ENCODE data around the gene NCKIPSD.
A peak's percentile ranks its signal among the peaks of the same experiment; 100 is the strongest.

Gene NCKIPSD

DNA sequence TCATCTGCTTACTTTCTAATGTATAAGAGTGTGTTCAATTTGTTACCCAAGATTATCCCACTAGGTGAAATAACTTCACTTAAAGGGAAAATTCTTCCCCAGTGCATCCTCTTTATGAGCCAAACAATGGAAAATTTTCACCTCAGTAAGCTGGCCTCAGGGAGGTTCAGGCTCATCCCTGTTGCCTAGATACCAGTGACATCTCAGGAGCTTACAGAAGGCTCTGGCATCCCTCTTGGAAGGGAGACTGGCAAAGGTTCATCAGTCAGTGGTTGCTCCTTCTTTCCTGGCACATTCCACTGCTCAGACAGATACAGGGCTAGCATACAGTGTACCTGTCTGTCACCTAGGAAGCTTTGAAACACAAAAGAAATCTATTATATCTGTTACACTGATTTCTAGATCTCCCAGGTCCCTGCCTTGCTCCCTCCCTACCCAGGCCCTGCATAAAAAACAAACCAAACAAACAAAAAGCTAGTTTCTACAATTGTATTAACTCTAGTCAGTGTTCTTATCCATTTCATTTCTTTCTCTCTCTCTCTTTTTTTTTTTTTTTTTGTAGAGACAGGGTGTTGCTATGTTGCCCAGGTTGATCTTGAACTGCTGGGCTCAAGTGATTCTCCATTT lies 29.6 kb upstream of the NCKIPSD start:
- peak overlapping the region; percentile 26 for H3K27ac ChIP-seq (ENCODE audit: low read length)
- H3K4me1 ChIP-seq (ENCODE audit: control insufficient read depth, low read depth, low read length), result peaks cover 13% of the 10 kb centered on the region
- H3K4me3 ChIP-seq (ENCODE audit: low read length), result peak overlapping the region; percentile 76
- H3K27me3 ChIP-seq (ENCODE audit: control insufficient read depth, insufficient read depth, low read length), result no peaks in the 10 kb centered on the region
- H3K36me3 ChIP-seq (ENCODE audit: control insufficient read depth, low read depth, low read length), result peaks cover 34% of the 10 kb centered on the region
- no peaks in the 10 kb centered on the region for H3K9me3 ChIP-seq (ENCODE audit: control insufficient read depth, low read depth, low read length)
- peak overlapping the region; percentile 100 for H3K9ac ChIP-seq (ENCODE audit: low read length)

DNA sequence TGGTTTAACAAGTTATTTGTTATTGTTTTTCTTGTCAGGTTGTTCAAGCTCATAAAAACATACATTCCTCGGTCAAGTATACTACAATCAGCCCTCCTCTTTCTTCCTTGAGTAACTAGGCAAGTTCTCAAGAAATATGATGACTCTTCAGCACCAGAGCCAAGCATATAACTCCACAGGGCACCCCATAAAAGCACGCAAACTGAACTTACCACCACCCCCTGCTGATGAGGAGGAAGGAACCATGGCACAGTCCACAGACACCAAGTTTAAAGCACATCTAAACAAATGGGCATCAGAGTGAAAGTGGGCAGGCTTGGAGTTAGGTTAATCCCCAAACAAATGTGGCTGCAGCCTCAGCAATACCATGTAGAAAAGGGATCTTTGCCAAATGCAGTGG lies 26.0 kb upstream of the NCKIPSD start:
- Histone ChIP-seq H3K36me3 (ENCODE audit: control insufficient read depth, low read depth, low read length) (peaks cover 55% of the 10 kb centered on the region), H3K27ac (ENCODE audit: low read length) (no peak overlapping the region), H3K9ac (ENCODE audit: low read length) (no peak overlapping the region), H3K27me3 (ENCODE audit: control insufficient read depth, insufficient read depth, low read length) (no peaks in the 10 kb centered on the region), H3K9me3 (ENCODE audit: control insufficient read depth, low read depth, low read length) (no peaks in the 10 kb centered on the region), H3K4me3 (ENCODE audit: low read length) (no peak overlapping the region), H3K4me1 (ENCODE audit: control insufficient read depth, low read depth, low read length) (peaks cover 8% of the 10 kb centered on the region)

DNA sequence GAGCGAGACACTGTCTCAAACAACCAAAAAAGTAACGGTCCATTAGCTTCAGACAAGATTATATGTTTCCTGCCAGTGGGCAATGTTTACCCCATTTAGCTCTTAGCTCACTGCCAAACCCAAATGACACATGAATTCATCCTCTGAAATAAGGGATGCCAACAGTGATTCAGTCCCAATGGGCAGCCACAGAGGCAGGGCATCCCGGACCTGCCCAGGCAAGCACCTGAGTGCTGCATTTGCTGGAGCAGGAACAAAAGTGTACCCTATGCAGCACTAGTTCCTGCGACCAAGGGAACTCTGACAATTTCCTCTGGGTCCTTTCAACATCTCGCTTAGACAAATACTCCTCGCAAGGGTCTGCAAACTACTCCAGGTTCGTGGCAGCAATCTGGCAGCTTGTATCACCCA lies 23.3 kb upstream of the NCKIPSD start:
- H3K4me3 ChIP-seq (ENCODE audit: low read length), result no peak overlapping the region
- no peaks in the 10 kb centered on the region for H3K27me3 ChIP-seq (ENCODE audit: control insufficient read depth, insufficient read depth, low read length)
- H3K36me3 ChIP-seq (ENCODE audit: control insufficient read depth, low read depth, low read length), result peaks cover 53% of the 10 kb centered on the region
- no peak overlapping the region for H3K9ac ChIP-seq (ENCODE audit: low read length)
- no peaks in the 10 kb centered on the region for H3K4me1 ChIP-seq (ENCODE audit: control insufficient read depth, low read depth, low read length)
- no peak overlapping the region for H3K27ac ChIP-seq (ENCODE audit: low read length)
- H3K9me3 ChIP-seq (ENCODE audit: control insufficient read depth, low read depth, low read length), result no peaks in the 10 kb centered on the region

DNA sequence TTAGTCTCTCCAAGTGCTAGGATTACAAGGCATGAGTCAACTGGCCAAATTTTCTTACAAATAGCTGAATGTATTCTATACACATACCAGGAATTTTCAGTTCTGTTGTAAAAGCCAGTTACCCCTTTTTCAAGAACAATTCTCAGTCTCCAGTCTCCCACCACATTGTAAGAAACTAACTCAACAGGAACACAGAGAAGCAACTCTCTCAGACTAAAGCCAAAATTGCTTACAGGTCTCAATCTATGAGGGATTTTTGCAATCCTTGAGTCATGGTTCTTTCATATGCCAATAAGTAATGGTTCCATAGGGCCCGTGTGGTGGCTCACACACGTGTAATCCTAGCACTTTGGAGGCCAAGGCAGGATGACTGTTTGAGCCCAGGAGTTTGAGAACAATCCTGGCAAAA lies 22.8 kb upstream of the NCKIPSD start:
- no peak overlapping the region for H3K4me3 ChIP-seq (ENCODE audit: low read length)
- no peak overlapping the region for H3K27ac ChIP-seq (ENCODE audit: low read length)
- H3K27me3 ChIP-seq (ENCODE audit: control insufficient read depth, insufficient read depth, low read length), result no peaks in the 10 kb centered on the region
- no peaks in the 10 kb centered on the region for H3K4me1 ChIP-seq (ENCODE audit: control insufficient read depth, low read depth, low read length)
- peaks cover 50% of the 10 kb centered on the region for H3K36me3 ChIP-seq (ENCODE audit: control insufficient read depth, low read depth, low read length)
- no peak overlapping the region for H3K9ac ChIP-seq (ENCODE audit: low read length)
- no peaks in the 10 kb centered on the region for H3K9me3 ChIP-seq (ENCODE audit: control insufficient read depth, low read depth, low read length)

DNA sequence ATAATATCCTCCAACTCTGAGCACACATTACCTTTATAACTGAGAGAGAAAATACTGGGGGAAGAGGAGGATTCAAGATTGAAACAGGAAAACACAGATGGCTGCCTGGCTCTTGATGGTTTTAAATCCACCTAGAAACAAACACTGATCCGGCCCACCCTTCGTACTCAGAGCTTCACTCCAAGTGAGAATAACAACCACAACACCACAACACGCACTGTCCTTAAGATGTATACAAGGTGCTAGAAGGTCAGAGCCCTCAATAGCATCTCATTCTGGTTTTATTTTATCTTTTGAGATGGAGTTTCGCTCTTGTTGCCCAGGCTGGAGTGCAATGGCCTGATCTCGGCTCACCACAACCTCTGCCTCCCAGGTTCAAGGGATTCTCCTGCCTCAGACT lies 21.4 kb upstream of the NCKIPSD start:
- Histone ChIP-seq H3K27me3 (ENCODE audit: control insufficient read depth, insufficient read depth, low read length) (no peaks in the 10 kb centered on the region), H3K9ac (ENCODE audit: low read length) (no peak overlapping the region), H3K4me1 (ENCODE audit: control insufficient read depth, low read depth, low read length) (peaks cover 7% of the 10 kb centered on the region), H3K4me3 (ENCODE audit: low read length) (no peak overlapping the region), H3K36me3 (ENCODE audit: control insufficient read depth, low read depth, low read length) (peaks cover 45% of the 10 kb centered on the region), H3K27ac (ENCODE audit: low read length) (no peak overlapping the region), H3K9me3 (ENCODE audit: control insufficient read depth, low read depth, low read length) (no peaks in the 10 kb centered on the region)

DNA sequence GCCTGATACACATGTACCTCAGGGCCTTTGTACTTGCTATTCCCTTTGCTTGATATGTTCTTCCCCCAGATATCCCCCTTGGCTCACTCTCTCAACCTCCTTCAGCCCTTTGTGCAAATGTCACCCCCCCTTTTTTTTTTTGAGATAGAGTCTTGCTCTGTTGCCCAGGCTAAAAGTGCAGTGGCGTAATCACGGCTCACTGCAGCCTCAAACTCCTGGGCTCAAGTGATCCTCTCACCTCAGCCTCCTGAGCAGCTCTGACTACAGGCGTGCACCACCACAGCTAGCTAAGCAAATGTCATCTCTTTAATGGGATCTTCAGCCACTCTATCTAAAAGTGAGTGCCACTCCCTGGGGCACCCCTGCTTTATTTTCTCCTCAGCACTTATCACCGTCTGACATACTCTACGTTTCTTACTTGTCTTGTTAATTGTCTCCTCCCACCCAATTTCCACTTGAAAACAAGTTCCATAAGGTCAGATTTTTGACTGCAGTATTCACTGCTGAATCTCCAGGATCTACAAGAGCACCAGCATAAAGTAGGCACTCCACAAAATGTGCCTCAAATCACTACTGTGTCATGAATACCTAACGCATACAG lies 16.7 kb upstream of the NCKIPSD start:
- Histone ChIP-seq H3K4me3 (ENCODE audit: low read length) (no peak overlapping the region), H3K9ac (ENCODE audit: low read length) (no peak overlapping the region), H3K27me3 (ENCODE audit: control insufficient read depth, insufficient read depth, low read length) (no peaks in the 10 kb centered on the region), H3K36me3 (ENCODE audit: control insufficient read depth, low read depth, low read length) (peaks cover 29% of the 10 kb centered on the region), H3K27ac (ENCODE audit: low read length) (no peak overlapping the region), H3K9me3 (ENCODE audit: control insufficient read depth, low read depth, low read length) (no peaks in the 10 kb centered on the region), H3K4me1 (ENCODE audit: control insufficient read depth, low read depth, low read length) (peaks cover 7% of the 10 kb centered on the region)

DNA sequence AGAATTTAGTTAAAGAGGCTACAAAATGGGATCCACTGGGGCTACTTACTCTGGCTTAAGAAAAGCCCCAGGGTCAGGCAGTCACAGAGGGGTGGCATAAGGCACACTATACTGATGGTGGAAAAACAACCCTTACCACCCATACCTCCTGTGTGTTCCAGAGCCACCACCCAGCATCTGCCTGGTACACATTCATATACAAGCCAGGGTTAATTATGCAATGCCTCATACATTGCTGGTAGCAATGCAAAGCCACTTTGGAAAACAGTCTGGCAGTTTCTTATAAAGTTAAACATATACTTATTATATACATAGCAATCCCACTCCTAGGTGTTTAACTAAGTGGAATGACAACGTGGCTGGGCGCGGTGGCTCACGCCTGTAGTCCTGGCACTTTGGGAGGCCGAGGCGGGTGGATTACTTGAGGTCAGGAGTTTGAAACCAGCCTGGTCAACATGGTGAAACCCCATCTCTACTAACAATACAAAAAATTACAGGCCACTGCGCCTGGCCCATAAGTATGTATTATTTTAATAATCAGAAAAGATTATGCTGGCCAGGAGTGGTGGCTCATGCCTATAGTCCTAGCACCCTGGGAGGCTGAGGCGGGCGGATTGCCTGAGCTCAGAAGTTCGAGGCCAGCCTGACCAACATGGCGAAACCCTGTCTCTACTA lies 15.2 kb upstream of the NCKIPSD start:
- no peak overlapping the region for H3K9ac ChIP-seq (ENCODE audit: low read length)
- H3K4me1 ChIP-seq (ENCODE audit: control insufficient read depth, low read depth, low read length), result peaks cover 7% of the 10 kb centered on the region
- peaks cover 20% of the 10 kb centered on the region for H3K36me3 ChIP-seq (ENCODE audit: control insufficient read depth, low read depth, low read length)
- no peak overlapping the region for H3K27ac ChIP-seq (ENCODE audit: low read length)
- no peak overlapping the region for H3K4me3 ChIP-seq (ENCODE audit: low read length)
- H3K27me3 ChIP-seq (ENCODE audit: control insufficient read depth, insufficient read depth, low read length), result no peaks in the 10 kb centered on the region
- no peaks in the 10 kb centered on the region for H3K9me3 ChIP-seq (ENCODE audit: control insufficient read depth, low read depth, low read length)

DNA sequence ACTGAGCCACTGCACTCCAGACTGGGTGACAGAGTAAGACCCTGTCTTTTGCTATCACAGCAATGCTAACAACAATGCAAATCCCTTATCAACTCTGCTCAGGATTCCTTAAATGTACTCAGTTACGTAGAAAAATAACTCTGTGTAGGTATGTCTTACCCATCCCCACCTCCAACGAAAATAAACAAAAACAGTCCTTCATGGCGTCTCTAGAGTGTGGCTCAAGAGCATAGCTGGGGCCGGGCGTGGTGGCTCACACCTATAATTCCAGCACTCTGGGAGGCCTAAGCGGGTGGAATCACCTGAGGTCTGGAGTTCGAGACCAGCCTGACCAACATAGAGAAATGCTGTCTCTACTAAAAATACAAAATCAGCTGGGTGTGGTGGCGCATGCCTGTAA lies 13.2 kb upstream of the NCKIPSD start:
- Histone ChIP-seq H3K27me3 (ENCODE audit: control insufficient read depth, insufficient read depth, low read length) (no peaks in the 10 kb centered on the region), H3K4me3 (ENCODE audit: low read length) (no peak overlapping the region), H3K9me3 (ENCODE audit: control insufficient read depth, low read depth, low read length) (no peaks in the 10 kb centered on the region), H3K9ac (ENCODE audit: low read length) (no peak overlapping the region), H3K4me1 (ENCODE audit: control insufficient read depth, low read depth, low read length) (peaks cover 15% of the 10 kb centered on the region), H3K27ac (ENCODE audit: low read length) (no peak overlapping the region), H3K36me3 (ENCODE audit: control insufficient read depth, low read depth, low read length) (peaks cover 35% of the 10 kb centered on the region)

DNA sequence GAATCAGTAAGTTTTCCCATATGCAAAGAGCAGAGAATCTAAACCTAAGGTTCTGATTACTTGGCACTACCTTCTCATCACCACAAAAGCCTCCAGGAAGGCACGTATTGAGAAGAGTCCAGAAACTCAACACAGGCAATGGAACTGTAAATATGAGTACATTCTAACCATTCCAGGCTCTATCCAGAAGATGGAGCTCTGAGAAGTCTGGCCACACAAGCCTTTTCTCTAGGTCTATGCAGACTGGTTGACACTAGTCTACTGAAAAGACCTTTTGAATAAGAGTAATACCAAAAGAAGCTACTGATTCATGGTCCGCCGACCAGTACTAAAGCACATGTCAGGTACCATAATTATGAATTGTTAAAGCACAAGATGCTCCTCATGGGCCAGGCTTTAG lies 12.2 kb upstream of the NCKIPSD start:
- no peak overlapping the region for H3K27ac ChIP-seq (ENCODE audit: low read length)
- no peak overlapping the region for H3K9ac ChIP-seq (ENCODE audit: low read length)
- peaks cover 45% of the 10 kb centered on the region for H3K36me3 ChIP-seq (ENCODE audit: control insufficient read depth, low read depth, low read length)

DNA sequence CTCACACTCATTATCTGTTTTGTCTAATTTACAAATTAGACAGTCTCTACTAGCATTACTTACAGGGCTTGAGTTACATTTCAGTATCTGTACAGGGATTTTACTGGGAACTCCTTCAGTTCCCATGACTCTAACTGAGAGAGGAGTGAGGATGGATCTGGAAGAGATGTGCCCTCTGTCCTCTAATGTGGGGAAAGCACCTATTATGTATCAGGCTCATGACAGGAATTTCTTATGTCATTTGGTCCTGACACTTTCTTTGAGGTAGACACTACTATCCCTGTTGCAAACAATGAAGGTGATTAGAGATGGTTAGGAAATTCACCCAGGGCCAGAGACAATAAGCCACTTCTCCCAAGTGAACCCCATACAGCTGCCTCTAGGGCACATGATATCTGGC lies 10.9 kb upstream of the NCKIPSD start:
- H3K4me3 ChIP-seq (ENCODE audit: low read length), result no peak overlapping the region
- no peak overlapping the region for H3K9ac ChIP-seq (ENCODE audit: low read length)
- no peaks in the 10 kb centered on the region for H3K9me3 ChIP-seq (ENCODE audit: control insufficient read depth, low read depth, low read length)
- no peak overlapping the region for H3K27ac ChIP-seq (ENCODE audit: low read length)
- peaks cover 57% of the 10 kb centered on the region for H3K36me3 ChIP-seq (ENCODE audit: control insufficient read depth, low read depth, low read length)
- H3K27me3 ChIP-seq (ENCODE audit: control insufficient read depth, insufficient read depth, low read length), result no peaks in the 10 kb centered on the region
- H3K4me1 ChIP-seq (ENCODE audit: control insufficient read depth, low read depth, low read length), result peaks cover 8% of the 10 kb centered on the region

More for the DNA sequence above, 12.2 kb upstream of the NCKIPSD start:
- no peak overlapping the region for H3K4me3 ChIP-seq (ENCODE audit: low read length)
- peaks cover 13% of the 10 kb centered on the region for H3K4me1 ChIP-seq (ENCODE audit: control insufficient read depth, low read depth, low read length)
- no peaks in the 10 kb centered on the region for H3K27me3 ChIP-seq (ENCODE audit: control insufficient read depth, insufficient read depth, low read length)
- no peaks in the 10 kb centered on the region for H3K9me3 ChIP-seq (ENCODE audit: control insufficient read depth, low read depth, low read length)

DNA sequence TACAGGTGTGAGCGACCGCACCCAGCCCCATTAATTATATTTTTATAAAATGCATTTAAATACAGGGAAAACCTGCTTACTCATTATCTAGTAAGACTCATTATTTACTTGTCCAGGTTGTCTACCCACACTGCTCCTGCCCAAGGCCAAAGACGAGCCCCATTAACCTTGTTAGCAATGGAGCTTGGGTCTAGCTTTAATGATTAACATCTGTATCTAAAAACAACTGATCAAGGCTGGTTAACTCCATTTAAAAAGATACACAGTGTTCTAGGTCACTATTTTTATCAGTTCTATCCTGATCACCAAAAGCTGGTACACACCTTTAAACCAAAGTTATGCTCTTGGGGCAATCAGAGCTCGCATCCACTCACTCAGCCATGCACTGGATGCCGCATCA lies 10.4 kb upstream of the NCKIPSD start:
- Histone ChIP-seq H3K9ac (ENCODE audit: low read length) (no peak overlapping the region), H3K4me1 (ENCODE audit: control insufficient read depth, low read depth, low read length) (peaks cover 8% of the 10 kb centered on the region), H3K4me3 (ENCODE audit: low read length) (no peak overlapping the region), H3K27ac (ENCODE audit: low read length) (no peak overlapping the region), H3K36me3 (ENCODE audit: control insufficient read depth, low read depth, low read length) (peaks cover 60% of the 10 kb centered on the region), H3K27me3 (ENCODE audit: control insufficient read depth, insufficient read depth, low read length) (no peaks in the 10 kb centered on the region), H3K9me3 (ENCODE audit: control insufficient read depth, low read depth, low read length) (no peaks in the 10 kb centered on the region)

DNA sequence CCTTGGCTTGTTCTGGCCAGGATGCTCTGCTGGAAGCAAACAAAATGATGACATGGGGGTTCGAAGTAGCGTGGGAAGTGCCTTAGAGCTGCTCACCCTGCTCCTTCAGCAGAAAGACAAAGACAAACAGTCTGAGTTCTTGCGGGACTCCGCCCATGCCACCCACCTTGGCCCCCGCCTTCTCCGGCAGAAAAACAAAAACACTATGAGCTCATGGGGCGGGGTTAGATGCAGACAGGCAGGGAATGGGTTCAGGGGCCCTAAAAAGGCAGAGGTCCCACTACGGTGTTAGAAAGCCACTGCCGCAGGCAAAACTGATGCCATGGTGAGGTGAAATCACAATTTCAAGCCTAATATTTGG lies 9.7 kb upstream of the NCKIPSD start:
- Histone ChIP-seq H3K9ac (ENCODE audit: low read length) (peak overlapping the region; percentile 43), H3K4me3 (ENCODE audit: low read length) (no peak overlapping the region), H3K4me1 (ENCODE audit: control insufficient read depth, low read depth, low read length) (peaks cover 8% of the 10 kb centered on the region), H3K27ac (ENCODE audit: low read length) (peak overlapping the region; percentile 35), H3K9me3 (ENCODE audit: control insufficient read depth, low read depth, low read length) (no peaks in the 10 kb centered on the region), H3K27me3 (ENCODE audit: control insufficient read depth, insufficient read depth, low read length) (no peaks in the 10 kb centered on the region), H3K36me3 (ENCODE audit: control insufficient read depth, low read depth, low read length) (peaks cover 65% of the 10 kb centered on the region)
